Activated T-helper 1 cell treated with anti-CD3 and anti-CD28 coated beads, Interleukin-2, amount 50 U/mL, for 16 hours (primary cell): ENCODE results near the gene DPPA4.

ENCODE experiments used
- DNase-seq, 2 donors: peaks; one replicate each; pipeline ENCODE4 v3.0.0-alpha.2; 2020; ENCODE audit warnings: low read depth in 1 of 2, low spot score in 1 of 2

Gene DPPA4

GRCh38 chr3:109339197-109339596, 1.9 kb upstream of the DPPA4 start:
- DNase-seq, result no peak

- DNase-seq, result no peak
Observed at GRCh38 chr3:109338322-109338721, 976 bp upstream of the DPPA4 start.

- no peak for DNase-seq
Observed at GRCh38 chr3:109336291-109336861, 970 bp downstream of the DPPA4 start.

DNA sequence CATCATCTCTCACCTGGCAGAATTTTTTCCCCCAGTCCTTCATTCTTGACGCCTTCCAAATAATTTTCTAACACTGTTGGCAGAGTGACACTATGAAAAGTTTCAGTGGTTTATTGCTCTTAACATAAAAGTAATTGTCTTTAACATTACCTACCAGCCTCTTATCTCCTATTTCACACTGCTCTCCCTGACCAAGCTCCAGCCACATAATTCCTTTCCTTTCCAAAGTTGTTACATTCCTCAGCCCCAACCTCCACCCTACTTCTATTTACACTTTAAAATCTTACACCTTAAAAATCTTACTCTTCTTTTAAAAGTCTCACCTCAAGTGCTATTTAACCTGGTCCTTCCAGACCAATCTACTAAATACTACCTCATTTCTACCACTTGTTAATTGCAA, 2.8 kb downstream of the DPPA4 start:
- DNase-seq, result no peak

- no peak for DNase-seq
Observed at GRCh38 chr3:109331692-109332091, 5.7 kb downstream of the DPPA4 start.

- DNase-seq, result no peak
Observed at GRCh38 chr3:109330405-109330804, 6.9 kb downstream of the DPPA4 start.

DNA sequence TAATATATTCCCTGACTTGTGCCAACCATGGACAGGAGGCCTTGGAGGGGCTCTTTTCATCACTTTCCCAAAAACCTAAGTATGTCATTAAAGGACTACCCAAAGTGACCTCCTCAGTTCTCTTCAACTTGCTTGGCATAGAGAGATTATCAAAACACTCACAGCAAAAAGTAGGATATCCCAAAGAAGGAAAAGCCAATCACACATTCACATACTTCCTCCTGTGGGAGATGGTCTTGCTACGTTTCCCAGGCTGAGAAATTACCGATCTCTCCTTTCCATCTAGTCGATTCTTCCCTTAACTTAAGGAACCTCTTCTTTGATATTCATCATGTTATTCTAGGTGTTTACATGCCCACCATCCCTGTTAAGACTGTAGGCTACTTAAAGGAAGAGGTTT, 9.1 kb downstream of the DPPA4 start:
- no peak for DNase-seq

DNA sequence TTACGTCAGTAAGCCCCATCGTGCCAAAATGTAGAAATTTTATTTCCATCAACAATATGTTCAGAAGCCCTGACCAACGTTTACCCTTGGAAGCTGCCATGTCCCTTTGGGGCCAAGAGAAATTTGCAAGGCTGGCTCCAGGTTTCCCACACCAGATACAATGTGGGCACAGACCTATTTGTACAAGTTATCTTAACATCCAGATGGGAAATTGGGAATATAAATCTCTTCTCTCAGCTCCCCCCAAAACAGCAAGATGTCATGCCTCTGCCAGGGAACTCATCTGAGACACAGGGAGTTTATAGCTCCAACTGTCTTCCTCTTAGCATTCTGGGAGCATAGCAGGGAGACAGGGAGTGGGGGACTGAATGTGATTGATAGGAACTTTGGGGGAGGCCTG, 11.7 kb downstream of the DPPA4 start:
- DNase-seq, result no peak

GRCh38 chr3:109325109-109325508, 12.2 kb downstream of the DPPA4 start:
- DNase-seq, result no peak

DNA sequence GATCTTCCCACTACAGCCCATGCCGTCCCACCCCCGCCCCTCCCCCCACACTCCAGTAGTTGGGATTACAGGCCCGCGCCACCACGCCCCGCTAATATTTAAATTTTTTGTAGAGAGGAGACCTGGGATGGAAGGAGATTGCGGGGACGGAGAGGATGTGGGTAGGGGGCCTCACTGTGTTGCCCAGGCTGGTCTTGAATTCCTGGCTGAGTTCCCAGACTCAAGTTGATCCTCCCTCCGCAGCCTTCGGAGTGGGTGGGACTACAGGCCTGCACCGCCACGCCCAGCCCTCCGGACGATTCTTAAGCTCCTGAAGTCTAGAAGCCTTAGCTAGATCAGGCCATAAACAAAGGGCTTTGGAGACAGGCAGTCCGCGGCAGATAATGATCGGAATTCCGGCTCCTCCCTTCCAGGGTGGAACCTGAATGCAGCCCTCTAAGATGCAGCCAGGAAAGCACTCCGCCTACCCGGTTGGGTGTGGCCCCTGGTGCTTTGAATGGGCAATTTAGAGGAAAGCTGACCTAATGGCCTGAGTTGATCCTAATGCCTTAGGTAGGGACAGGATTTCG, 21.1 kb downstream of the DPPA4 start, which contains the start of gene DPPA2:
TSS of gene DPPA2 (minus strand) at position 356 of the 569 bp plus-strand sequence. CDS start 1,975 bp downstream, outside the sequence.
- DNase-seq, result no peak

DNA sequence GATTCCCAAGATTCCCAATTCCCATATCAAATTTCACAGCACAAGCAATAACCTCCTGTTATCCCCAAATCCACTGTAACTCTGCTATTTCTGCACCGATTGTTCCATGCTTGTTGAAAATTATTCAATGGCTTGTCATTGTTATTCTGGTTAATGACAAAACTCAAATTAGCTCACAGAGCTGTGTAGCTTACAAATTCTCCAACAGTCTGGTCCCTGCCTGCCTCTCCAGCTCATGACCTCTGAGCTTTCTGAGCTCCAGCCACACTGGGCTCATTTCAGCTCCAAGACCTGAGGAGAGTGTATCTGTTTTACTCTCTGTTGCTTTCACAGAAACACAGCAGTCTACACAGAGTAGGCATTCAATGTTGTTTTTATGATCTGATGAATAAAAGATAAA, 24.3 kb downstream of the DPPA4 start:
- DNase-seq, result no peak

DNA sequence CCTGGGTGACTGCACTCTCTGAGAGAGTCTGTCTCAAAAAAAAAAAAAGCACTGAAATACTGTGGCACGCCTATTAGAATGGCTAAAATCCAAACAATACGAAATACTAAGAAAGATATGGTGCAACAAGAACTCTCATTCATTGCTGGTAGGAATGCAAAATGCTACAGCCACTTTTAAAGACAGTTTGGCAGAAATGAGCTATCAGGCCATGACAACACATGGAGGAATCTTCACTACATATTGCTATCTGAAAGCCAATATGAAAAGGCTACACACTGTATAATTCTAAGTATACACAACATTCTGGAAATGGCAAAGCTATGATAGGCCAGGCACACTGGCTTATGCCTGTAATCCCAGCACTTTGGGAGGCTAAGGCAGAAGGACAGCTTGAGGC, 39.9 kb downstream of the DPPA4 start:
- DNase-seq, result no peak

DNA sequence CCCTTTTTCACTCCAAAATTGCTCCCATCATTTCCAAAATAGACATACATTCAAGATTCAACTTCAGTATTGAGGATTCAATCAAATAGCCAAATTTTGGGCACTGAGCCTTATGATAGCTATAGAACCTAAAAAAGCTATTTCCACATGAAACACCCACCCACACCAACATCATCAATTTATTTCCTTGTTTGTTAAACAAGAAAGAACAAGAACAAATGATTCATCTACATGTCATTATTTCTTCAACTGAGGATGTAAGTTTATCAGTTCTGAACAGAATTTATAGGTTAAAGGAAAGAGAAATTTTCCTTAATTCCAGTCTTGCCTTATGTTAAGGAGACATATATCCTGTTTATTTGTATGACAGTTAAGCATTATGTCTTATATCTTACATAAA, 53.3 kb downstream of the DPPA4 start:
- no peak for DNase-seq

- no peak for DNase-seq
Observed at GRCh38 chr3:109278546-109278945, 58.8 kb downstream of the DPPA4 start.

DNA sequence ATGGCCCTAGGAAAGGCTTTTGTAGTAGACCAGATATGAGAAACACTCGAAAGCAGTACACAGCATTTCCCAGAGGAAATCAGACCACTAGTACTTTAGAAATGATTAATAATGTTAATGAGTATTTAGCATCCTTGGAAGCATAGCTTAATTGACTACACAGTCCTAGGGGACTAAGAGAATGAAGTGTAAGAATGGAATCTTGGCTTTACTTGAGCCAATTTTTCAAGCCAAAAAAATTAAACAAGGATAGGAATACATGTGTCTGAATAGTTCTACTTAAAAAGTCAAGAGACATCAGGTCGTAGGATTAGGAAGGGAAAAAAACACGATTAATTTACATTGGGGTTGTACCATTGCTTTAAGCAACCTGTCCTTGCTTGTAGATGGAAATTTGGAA, 59.2 kb downstream of the DPPA4 start:
- no peak for DNase-seq
